ENCODE measurements around the gene RHOC.
A peak's percentile ranks its signal among the peaks of the same experiment; 100 is the strongest.
"Not testable (repeated sequence)": the region's sequence is repeated elsewhere in the genome, so short reads cannot be mapped to it uniquely, and the experiment has no call there.

The RHOC gene

GRCh38 chr1:112728306-112728971 lies 21.5 kb upstream of the RHOC start:
- not testable (repeated sequence) for H3K27me3 ChIP-seq (ENCODE audit: insufficient read depth, low read length); H3K79me2 ChIP-seq (ENCODE audit: control insufficient read depth, insufficient read depth, low read length, unreplicated experiment); H3K36me3 ChIP-seq (ENCODE audit: insufficient read depth, low read length); H3K4me1 ChIP-seq (ENCODE audit: control insufficient read depth, insufficient read depth, low read length, unreplicated experiment); H3K27ac ChIP-seq (ENCODE audit: low read depth, low read length); H3K4me3 ChIP-seq (ENCODE audit: low read depth, low read length); H2AFZ ChIP-seq (ENCODE audit: low read length, unreplicated experiment)

- H3K4me1 ChIP-seq (ENCODE audit: control insufficient read depth, insufficient read depth, low read length, unreplicated experiment) = peaks cover 5% of the 10 kb centered on the region
- H3K27ac ChIP-seq (ENCODE audit: low read depth, low read length) = no peak overlapping the region
- no peak overlapping the region for H2AFZ ChIP-seq (ENCODE audit: low read length, unreplicated experiment)
- no peaks in the 10 kb centered on the region for H3K36me3 ChIP-seq (ENCODE audit: insufficient read depth, low read length)
- no peaks in the 10 kb centered on the region for H3K27me3 ChIP-seq (ENCODE audit: insufficient read depth, low read length)
- H3K79me2 ChIP-seq (ENCODE audit: control insufficient read depth, insufficient read depth, low read length, unreplicated experiment) = no peaks in the 10 kb centered on the region
- H3K4me3 ChIP-seq (ENCODE audit: low read depth, low read length) = no peak overlapping the region
These were observed 20.8 kb upstream of the RHOC start for GRCh38 chr1:112727716-112728115.

- not testable (repeated sequence) for H3K79me2 ChIP-seq (ENCODE audit: control insufficient read depth, insufficient read depth, low read length, unreplicated experiment); H3K36me3 ChIP-seq (ENCODE audit: insufficient read depth, low read length); H2AFZ ChIP-seq (ENCODE audit: low read length, unreplicated experiment); H3K4me1 ChIP-seq (ENCODE audit: control insufficient read depth, insufficient read depth, low read length, unreplicated experiment); H3K27ac ChIP-seq (ENCODE audit: low read depth, low read length); H3K27me3 ChIP-seq (ENCODE audit: insufficient read depth, low read length); H3K4me3 ChIP-seq (ENCODE audit: low read depth, low read length)
These were observed 17.3 kb upstream of the RHOC start for GRCh38 chr1:112724240-112724639.

- no peak overlapping the region for H3K27ac ChIP-seq (ENCODE audit: low read depth, low read length)
- no peaks in the 10 kb centered on the region for H3K79me2 ChIP-seq (ENCODE audit: control insufficient read depth, insufficient read depth, low read length, unreplicated experiment)
- peaks cover 5% of the 10 kb centered on the region for H3K4me1 ChIP-seq (ENCODE audit: control insufficient read depth, insufficient read depth, low read length, unreplicated experiment)
- H3K27me3 ChIP-seq (ENCODE audit: insufficient read depth, low read length) = peaks cover 3% of the 10 kb centered on the region; the same call in 1 of the 2 replicates
- no peak overlapping the region for H2AFZ ChIP-seq (ENCODE audit: low read length, unreplicated experiment)
- H3K4me3 ChIP-seq (ENCODE audit: low read depth, low read length) = no peak overlapping the region
- no peaks in the 10 kb centered on the region for H3K36me3 ChIP-seq (ENCODE audit: insufficient read depth, low read length)
These were observed 16.5 kb upstream of the RHOC start for GRCh38 chr1:112723511-112723839.

GRCh38 chr1:112722601-112723510 lies 15.9 kb upstream of the RHOC start:
- H3K79me2 ChIP-seq (ENCODE audit: control insufficient read depth, insufficient read depth, low read length, unreplicated experiment) = no peaks in the 10 kb centered on the region
- no peak overlapping the region for H3K27ac ChIP-seq (ENCODE audit: low read depth, low read length)
- no peak overlapping the region for H3K4me3 ChIP-seq (ENCODE audit: low read depth, low read length)
- H2AFZ ChIP-seq (ENCODE audit: low read length, unreplicated experiment) = no peak overlapping the region
- no peaks in the 10 kb centered on the region for H3K36me3 ChIP-seq (ENCODE audit: insufficient read depth, low read length)
- peaks cover 4% of the 10 kb centered on the region for H3K4me1 ChIP-seq (ENCODE audit: control insufficient read depth, insufficient read depth, low read length, unreplicated experiment)
- H3K27me3 ChIP-seq (ENCODE audit: insufficient read depth, low read length) = peaks cover 3% of the 10 kb centered on the region; the same call in 1 of the 2 replicates

GRCh38 chr1:112721966-112722524 lies 15.1 kb upstream of the RHOC start:
- H3K4me1 ChIP-seq (ENCODE audit: control insufficient read depth, insufficient read depth, low read length, unreplicated experiment) = no peaks in the 10 kb centered on the region
- H3K36me3 ChIP-seq (ENCODE audit: insufficient read depth, low read length) = no peaks in the 10 kb centered on the region
- no peak overlapping the region for H2AFZ ChIP-seq (ENCODE audit: low read length, unreplicated experiment)
- H3K27me3 ChIP-seq (ENCODE audit: insufficient read depth, low read length) = peaks cover 3% of the 10 kb centered on the region; the same call in 1 of the 2 replicates
- H3K79me2 ChIP-seq (ENCODE audit: control insufficient read depth, insufficient read depth, low read length, unreplicated experiment) = no peaks in the 10 kb centered on the region
- no peak overlapping the region for H3K4me3 ChIP-seq (ENCODE audit: low read depth, low read length)
- H3K27ac ChIP-seq (ENCODE audit: low read depth, low read length) = no peak overlapping the region

- not testable (repeated sequence) for H3K4me3 ChIP-seq (ENCODE audit: low read depth, low read length); H3K79me2 ChIP-seq (ENCODE audit: control insufficient read depth, insufficient read depth, low read length, unreplicated experiment); H3K36me3 ChIP-seq (ENCODE audit: insufficient read depth, low read length); H3K27me3 ChIP-seq (ENCODE audit: insufficient read depth, low read length); H3K4me1 ChIP-seq (ENCODE audit: control insufficient read depth, insufficient read depth, low read length, unreplicated experiment); H3K27ac ChIP-seq (ENCODE audit: low read depth, low read length); H2AFZ ChIP-seq (ENCODE audit: low read length, unreplicated experiment)
These were observed 14.4 kb upstream of the RHOC start for GRCh38 chr1:112721294-112721693.

GRCh38 chr1:112720800-112721199 lies 13.9 kb upstream of the RHOC start:
- H3K4me3 ChIP-seq (ENCODE audit: low read depth, low read length) = no peak overlapping the region
- no peak overlapping the region for H3K27ac ChIP-seq (ENCODE audit: low read depth, low read length)
- peaks cover 3% of the 10 kb centered on the region; the same call in 1 of the 2 replicates for H3K27me3 ChIP-seq (ENCODE audit: insufficient read depth, low read length)
- no peaks in the 10 kb centered on the region for H3K79me2 ChIP-seq (ENCODE audit: control insufficient read depth, insufficient read depth, low read length, unreplicated experiment)
- H2AFZ ChIP-seq (ENCODE audit: low read length, unreplicated experiment) = no peak overlapping the region
- H3K4me1 ChIP-seq (ENCODE audit: control insufficient read depth, insufficient read depth, low read length, unreplicated experiment) = no peaks in the 10 kb centered on the region
- H3K36me3 ChIP-seq (ENCODE audit: insufficient read depth, low read length) = no peaks in the 10 kb centered on the region

- Histone ChIP-seq H3K27me3 (ENCODE audit: insufficient read depth, low read length) (peaks cover 3% of the 10 kb centered on the region; the same call in 1 of the 2 replicates), H2AFZ (ENCODE audit: low read length, unreplicated experiment) (no peak overlapping the region)
These were observed 12.8 kb upstream of the RHOC start for GRCh38 chr1:112719706-112720105.

GRCh38 chr1:112718691-112719418 lies 11.9 kb upstream of the RHOC start:
- H3K36me3 ChIP-seq (ENCODE audit: insufficient read depth, low read length) = no peaks in the 10 kb centered on the region
- peak overlapping the region; percentile 71 for H3K4me3 ChIP-seq (ENCODE audit: low read depth, low read length)
- peaks cover 3% of the 10 kb centered on the region; the same call in 1 of the 2 replicates for H3K27me3 ChIP-seq (ENCODE audit: insufficient read depth, low read length)
- H3K27ac ChIP-seq (ENCODE audit: low read depth, low read length) = no peak overlapping the region
- H3K4me1 ChIP-seq (ENCODE audit: control insufficient read depth, insufficient read depth, low read length, unreplicated experiment) = no peaks in the 10 kb centered on the region
- peak overlapping the region; percentile 27 for H2AFZ ChIP-seq (ENCODE audit: low read length, unreplicated experiment)
- no peaks in the 10 kb centered on the region for H3K79me2 ChIP-seq (ENCODE audit: control insufficient read depth, insufficient read depth, low read length, unreplicated experiment)

More at GRCh38 chr1:112719706-112720105, 12.8 kb upstream of the RHOC start:
- no peak overlapping the region for H3K27ac ChIP-seq (ENCODE audit: low read depth, low read length)
- H3K4me1 ChIP-seq (ENCODE audit: control insufficient read depth, insufficient read depth, low read length, unreplicated experiment) = no peaks in the 10 kb centered on the region
- no peaks in the 10 kb centered on the region for H3K79me2 ChIP-seq (ENCODE audit: control insufficient read depth, insufficient read depth, low read length, unreplicated experiment)
- no peak overlapping the region for H3K4me3 ChIP-seq (ENCODE audit: low read depth, low read length)
- H3K36me3 ChIP-seq (ENCODE audit: insufficient read depth, low read length) = no peaks in the 10 kb centered on the region
